ENCODE measurements around the gene GCSAM. TPM values are rescaled to one million over a fixed set of nuclear protein-coding genes. Genes with fewer than 3 reads are reported as not detected.

Gene GCSAM
- total RNA-seq, 1 donor from 2014 or later = 1.1 TPM

DNA sequence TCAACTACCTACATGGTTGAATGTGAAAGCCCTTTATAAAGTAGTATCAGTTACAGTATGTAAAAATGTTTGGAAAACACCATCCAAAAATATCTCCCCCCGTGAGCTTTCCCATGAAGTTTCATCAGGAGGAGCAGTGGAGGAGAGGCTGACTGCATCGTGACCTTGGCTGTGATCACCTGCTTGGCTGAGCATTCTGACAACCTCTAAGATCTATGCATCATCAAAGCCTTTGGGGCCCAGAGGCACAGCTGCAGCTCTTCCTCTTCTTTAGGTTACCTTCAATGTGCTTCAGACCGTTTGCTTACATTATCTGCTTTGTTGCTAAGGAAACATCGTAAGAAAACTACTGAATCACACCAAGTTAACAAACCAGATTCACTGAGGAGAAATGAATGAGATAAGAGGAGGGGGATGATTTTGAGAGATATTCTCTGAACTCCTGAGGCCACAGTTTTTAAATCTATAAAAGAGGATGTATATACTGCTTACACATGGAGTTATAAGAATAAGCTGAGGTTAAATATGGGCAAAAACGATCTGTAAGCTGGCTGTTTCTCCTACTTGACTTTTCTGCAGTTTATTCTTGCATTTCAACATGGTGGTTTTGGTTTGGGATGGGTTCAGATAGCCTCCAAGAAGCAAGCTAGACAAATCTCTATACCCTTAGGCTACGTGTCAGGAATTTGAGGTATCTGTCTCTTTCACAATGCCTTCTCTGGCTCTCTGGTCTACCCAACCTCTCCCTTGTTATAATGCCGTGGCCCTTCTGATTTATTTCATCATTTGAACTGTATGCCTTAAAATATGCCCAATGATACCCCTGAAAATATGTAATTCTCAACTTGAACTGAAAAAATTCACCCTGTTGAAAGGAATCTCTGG is 4.0 kb downstream of the GCSAM start:
- peak; percentile 47 for ATAC-seq

- ATAC-seq = no peak
Measured at GRCh38 chr3:112127522-112128494, 5.2 kb downstream of the GCSAM start.

GRCh38 chr3:112126511-112126911 is 6.5 kb downstream of the GCSAM start:
- no peak for ATAC-seq

- ATAC-seq = no peak
Measured at GRCh38 chr3:112124907-112125607, 8.0 kb downstream of the GCSAM start.

GRCh38 chr3:112123548-112123947 is 9.5 kb downstream of the GCSAM start:
- ATAC-seq = no peak

- no peak for ATAC-seq
Measured at GRCh38 chr3:112122870-112123269, 10.2 kb downstream of the GCSAM start.

DNA sequence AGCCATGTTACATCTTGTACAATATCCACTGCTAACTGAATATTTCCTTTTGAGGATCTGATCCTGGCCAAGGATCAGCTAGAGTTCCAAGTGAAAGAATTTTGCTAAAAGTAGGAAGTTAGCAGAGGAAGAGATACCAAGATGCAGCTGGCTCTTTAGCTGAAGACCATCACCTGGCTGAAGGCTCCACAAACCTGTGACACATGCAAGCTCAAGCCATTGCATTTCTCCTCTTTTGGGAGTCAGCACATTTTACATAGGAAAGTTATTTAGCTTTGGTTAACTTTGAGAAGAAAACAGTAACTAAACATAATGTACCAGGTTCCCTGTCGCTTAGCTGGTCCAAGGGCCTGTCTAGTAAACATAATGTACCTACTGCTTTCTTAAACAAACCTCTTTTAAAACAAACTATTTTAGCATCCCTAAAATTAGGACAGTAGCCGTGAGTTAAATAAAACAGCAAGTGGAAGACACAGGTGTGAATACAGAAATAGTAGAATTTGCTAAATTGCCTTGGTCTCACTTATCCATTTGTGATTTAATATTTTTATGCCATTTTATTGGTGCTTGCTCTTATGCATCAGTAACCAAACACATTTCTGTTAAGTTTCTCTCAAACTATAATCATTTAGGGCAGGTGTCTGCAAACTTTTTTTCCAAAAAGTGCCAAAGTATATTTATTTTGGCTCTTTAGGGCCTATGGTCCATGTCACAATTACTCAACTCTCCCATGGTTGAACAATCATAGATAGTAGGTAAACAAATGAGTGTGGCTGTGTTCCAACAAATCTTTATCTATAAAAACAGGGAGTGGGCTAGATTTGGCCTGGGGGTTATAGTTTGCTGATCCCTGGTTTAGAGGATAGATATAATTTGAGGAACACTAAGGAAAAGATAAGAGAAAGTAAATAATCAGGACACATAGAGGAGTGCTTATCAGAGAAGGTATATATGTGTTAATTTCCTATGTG is 11.2 kb downstream of the GCSAM start:
- no peak for ATAC-seq

DNA sequence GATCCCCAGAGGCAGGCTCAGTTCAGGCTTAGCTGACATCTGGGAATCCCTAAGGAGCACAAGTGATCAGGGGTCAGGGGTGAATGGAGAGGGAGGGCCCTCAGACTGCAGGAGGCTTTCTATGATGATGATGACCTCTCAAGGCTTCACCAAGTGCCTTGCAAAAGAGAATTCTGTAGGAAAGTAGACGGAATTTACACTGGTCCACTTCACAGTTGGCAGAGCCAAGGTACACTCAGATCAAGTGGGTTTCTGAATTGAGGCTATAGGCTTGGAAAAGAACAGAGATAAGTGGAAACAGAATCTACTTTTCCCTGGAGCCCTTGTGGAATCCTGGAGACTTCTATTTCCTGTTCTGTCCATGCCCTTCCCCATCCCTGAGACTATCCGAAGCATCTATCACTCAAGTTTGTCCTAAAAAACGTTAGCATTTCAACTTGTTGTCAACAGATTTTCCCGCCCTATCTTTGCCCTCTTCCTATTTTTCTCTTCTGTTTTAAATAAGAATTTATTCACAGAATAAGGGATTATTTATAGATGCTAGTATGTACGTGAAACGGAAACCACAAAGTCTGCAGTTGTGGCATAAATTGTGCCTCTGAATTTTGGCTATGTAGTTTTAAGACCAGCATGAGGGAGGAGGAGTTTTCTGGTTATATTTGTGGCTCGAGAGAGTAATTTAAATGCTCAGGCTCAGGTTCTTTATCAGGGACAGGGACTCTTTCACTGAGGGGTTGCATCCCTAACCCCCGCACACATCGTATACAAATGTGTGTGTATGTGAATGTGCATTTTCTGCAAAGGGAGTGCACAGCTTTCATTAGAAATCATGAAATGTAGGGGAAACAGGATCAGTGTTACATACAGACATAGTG is 12.8 kb downstream of the GCSAM start:
- no peak for ATAC-seq

DNA sequence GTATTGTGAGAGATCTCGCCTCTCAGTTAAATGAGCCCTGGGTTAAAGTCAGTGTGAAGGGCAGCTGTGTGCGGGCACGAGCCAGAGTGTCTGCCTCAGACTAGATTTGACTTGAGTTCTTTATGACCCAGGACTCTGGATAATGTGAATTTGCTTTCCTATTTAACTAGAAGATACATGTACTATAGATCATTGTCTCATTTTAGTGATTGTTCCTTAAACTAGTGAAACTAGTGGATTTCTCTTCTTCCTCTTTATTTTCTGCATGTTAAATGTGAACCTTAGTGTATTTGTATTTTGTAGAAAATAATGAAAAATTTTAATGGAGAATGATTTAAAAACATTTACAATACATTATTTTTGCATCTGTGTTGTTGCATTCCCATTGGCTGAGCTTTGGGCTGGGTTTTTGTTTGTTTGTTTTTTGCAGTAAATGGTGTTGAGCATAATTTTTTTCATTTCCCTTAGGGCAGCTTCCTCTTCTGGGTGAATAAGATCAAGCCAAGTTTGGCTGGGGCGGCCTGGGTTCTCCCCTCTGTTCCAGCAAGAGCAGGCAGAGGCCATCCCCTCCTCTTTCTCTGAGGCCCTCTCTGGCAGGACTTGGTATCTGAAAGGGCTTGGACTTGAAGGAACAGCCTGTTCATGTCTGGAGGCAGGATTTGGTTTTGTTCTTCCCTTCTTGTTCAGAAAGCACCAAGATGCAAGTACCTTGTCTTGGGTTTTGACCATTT is 15.0 kb downstream of the GCSAM start:
- no peak for ATAC-seq

DNA sequence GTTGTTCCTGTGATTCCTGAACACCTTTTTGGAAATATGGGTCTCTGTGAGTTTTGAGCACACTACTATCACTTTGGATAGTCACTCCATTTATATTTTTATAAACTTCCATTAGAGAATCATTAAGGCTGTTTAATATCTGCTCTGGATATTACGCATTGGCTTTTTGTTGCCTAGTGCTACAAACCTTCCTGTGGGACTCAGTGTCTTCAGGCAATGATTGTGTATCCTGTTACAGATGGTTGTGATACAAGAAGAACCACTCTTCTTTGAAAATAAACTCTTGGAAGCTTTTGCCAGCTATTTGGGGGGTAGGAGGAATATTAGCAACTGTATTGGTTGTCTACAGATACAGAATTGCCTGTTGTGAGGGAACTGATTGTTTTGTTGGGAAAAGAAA is 15.6 kb downstream of the GCSAM start:
- no peak for ATAC-seq

- ATAC-seq = no peak
Measured at GRCh38 chr3:112116748-112117186, 16.3 kb downstream of the GCSAM start.

DNA sequence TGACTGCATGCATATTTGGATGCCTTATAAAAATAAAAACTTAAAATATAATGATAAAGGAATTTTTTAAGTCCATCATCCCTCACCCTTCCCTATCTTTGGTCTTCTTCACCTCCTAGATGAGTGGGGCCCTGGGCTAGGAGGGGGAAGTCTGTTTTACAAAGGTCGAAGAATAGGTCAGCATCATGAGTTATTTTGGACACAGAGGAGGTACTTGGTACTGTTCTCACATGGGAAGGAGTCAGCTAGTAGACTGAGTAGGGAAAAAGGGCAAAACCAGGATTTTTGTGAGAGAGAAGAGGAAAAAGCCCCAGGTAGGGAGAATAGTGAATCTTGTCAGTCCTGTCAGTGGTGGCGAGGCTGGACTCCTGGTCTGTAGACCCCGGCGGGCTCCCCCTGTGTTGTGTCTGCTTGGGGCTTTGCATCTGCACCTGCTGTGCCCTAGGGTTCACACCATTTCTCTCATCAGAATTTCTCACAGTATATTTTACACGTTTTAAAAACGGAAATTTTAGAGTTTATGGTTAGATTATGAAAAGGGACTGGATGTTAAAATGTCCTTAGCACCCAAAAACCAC is 17.2 kb downstream of the GCSAM start:
- ATAC-seq = no peak

DNA sequence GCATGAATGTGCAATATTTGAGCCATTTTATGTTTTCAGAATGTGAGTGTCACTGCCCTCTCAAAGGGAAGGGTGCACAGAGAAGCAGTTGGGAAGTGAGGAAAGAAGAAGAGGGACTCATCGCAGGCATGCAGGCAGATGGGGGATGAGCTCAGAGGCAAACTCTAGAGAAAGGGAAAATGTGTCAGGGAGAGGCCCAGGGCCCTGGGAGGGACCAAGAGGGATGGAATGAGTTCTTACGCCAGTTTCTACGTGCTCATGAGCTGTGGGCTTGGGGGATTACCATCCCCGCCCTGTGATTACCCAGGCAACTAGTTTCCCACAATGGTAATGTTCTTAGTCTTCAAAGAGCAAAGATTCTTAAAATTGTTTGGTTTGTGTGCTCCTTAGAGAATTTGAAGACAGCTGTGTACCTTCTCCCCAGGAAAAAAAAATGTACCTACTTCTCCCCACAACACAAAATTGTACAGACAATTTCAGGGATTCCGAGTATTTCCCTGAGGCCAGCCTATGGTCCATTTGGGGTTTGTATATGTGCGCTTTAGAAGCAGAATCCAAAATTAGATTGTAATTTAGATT is 17.8 kb downstream of the GCSAM start:
- no peak for ATAC-seq

DNA sequence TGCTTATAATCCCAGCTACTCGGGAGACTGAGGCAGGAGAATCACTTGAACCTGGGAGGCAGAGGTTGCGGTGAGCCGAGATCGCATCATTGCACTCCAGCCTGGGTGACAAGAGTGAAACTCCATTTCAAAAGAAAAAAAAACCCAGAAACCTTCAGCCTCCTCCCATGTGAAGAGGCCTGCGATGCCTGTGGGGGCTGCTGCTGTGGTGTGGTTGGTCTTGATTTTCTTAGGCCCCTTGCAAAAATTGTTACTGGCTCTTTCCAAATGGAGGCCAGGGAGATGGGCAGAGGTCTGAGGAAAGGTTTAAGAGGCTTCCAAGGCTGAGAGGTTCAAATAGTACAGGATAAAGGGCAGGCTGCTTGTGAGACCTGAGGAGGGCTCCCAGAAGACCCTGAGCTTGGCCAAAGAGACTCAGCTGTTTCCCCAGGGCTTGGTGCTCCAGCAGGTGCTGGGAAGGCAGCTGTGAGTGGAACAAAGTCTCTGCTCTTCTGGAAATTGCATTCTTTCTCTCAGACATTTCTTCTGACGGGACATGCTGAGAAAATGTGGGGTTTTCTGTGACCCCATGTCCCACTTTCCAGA is 18.4 kb downstream of the GCSAM start:
- ATAC-seq = no peak

GRCh38 chr3:112111785-112112402 is 21.2 kb downstream of the GCSAM start:
- peak; percentile 91 for ATAC-seq

DNA sequence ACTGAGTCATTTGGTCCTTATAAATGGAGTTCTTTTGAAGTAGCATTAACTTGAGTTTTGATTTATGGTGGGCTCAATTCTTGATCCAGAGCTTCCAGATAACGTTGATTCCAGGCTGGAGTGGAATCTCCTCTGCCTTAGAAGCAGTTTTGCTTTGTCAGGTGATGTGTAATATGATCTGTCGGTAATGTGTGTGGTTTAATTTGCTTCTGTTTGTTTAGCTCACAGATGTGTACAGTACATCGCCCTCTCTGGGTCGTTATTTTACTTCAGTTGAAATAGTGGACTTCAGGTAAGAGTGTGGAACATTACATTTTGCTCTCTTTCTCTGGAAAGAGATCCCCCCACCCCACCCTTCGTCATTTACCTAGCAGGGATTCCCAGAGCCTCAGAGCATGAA is 23.7 kb downstream of the GCSAM start:
- no peak for ATAC-seq

DNA sequence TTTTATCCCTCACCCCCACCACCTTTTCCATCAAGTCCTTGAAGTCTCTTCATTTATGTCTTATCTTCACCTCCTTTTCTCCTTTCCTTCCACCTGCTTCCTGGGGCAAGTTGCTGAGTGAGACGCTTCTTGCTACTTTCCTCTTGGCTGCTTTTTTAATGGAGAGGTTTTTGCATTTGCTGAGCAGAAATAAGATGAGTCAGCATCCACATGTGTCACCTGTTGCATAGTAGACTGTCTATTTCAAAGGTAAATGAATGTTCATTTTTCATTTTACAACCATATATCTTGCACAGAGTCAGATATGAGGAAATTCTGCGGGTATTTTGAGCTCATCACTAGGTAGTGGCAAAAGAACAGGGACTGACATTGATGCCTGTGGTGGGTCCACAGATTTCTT is 28.3 kb downstream of the GCSAM start:
- ATAC-seq = no peak

- peak; percentile 50 for ATAC-seq
Measured at GRCh38 chr3:112101916-112102315, 31.1 kb downstream of the GCSAM start.

All from esophagus mucosa (tissue), 1 donor.